HepG2 (cell line): ENCODE results near the gene COMT. TPM values are rescaled to one million over a fixed set of nuclear protein-coding genes. Genes with fewer than 3 reads are reported as not detected.

Experiments used
- ATAD3A ChIP-seq: sonication (generic); formaldehyde crosslinking; IDR thresholded peaks from 2 replicates; pipeline ENCODE4 v1.4.0; 2020; ENCODE audit warnings: missing genetic modification reagents
- BCL6 ChIP-seq: IDR thresholded peaks from 2 replicates; pipeline ENCODE4 v1.6.1; 2016; ENCODE audit warnings: missing genetic modification reagents, missing compliant biosample characterization
- JARID2 ChIP-seq: sonication (generic); formaldehyde crosslinking; IDR thresholded peaks from 2 replicates; pipeline ENCODE4 v1.8.1; 2023; ENCODE audit warnings: missing genetic modification reagents, inconsistent platforms; ENCODE audit not compliant: insufficient replicate concordance
- MAFG ChIP-seq: sonication (generic); formaldehyde crosslinking; IDR thresholded peaks from 2 replicates; pipeline ENCODE4 v1.5.1; 2020; ENCODE audit warnings: mild to moderate bottlenecking, missing genetic modification reagents
- MIER2 ChIP-seq: IDR thresholded peaks from 2 replicates; pipeline ENCODE4 v1.6.1; 2016; ENCODE audit warnings: missing biosample characterization, missing genetic modification reagents
- MYPOP ChIP-seq: sonication (generic); formaldehyde crosslinking; IDR thresholded peaks from 2 replicates; pipeline ENCODE4 v1.8.1; 2023; ENCODE audit warnings: mild to moderate bottlenecking, moderate library complexity, missing genetic modification reagents
- RARG ChIP-seq: sonication (generic); formaldehyde crosslinking; IDR thresholded peaks from 2 replicates; pipeline ENCODE4 v1.4.0; 2020; ENCODE audit warnings: low read depth, mild to moderate bottlenecking, missing genetic modification reagents
- SMAD3 ChIP-seq: sonication (generic); formaldehyde crosslinking; IDR thresholded peaks from 2 replicates; pipeline ENCODE4 v1.4.0; 2020; ENCODE audit warnings: missing genetic modification reagents
- SOX13 ChIP-seq, 3 experiments: fragments of 450-650 bp in 1 of 3; sonication (generic) in 1 of 3; formaldehyde crosslinking in 1 of 3; IDR thresholded peaks in 2 of 3; conservative IDR thresholded peaks in 1 of 3; 2 replicates each; pipeline versions ENCODE4 v1.5.0 to v1.6.1; 2016 to 2020; ENCODE audit warnings: antibody characterized with exemption in 1 of 3, mild to moderate bottlenecking in 1 of 3, missing compliant biosample characterization in 1 of 3, missing genetic modification reagents in 1 of 3, moderate library complexity in 1 of 3
- ZC3H4 ChIP-seq: sonication (generic); formaldehyde crosslinking; IDR thresholded peaks from 2 replicates; pipeline ENCODE4 v1.4.0; 2020; ENCODE audit warnings: missing genetic modification reagents, borderline replicate concordance
- ZGPAT ChIP-seq: IDR thresholded peaks from 2 replicates; pipeline ENCODE4 v1.6.1; 2016; ENCODE audit warnings: mild to moderate bottlenecking
- ZMYM2 ChIP-seq: sonication (generic); formaldehyde crosslinking; IDR thresholded peaks from 2 replicates; pipeline ENCODE4 v1.8.0; 2022; ENCODE audit warnings: mild to moderate bottlenecking, missing genetic modification reagents
- ZNF232 ChIP-seq: sonication (generic); formaldehyde crosslinking; IDR thresholded peaks from 2 replicates; pipeline ENCODE4 v1.4.0; 2020; ENCODE audit warnings: missing genetic modification reagents, borderline replicate concordance
- ZNF546 ChIP-seq: sonication (generic); formaldehyde crosslinking; conservative IDR thresholded peaks from 2 replicates; pipeline ENCODE4 v1.8.1; 2023; ENCODE audit warnings: mild to moderate bottlenecking, missing genetic modification reagents
- ZNF598 ChIP-seq: sonication (generic); formaldehyde crosslinking; IDR thresholded peaks from 2 replicates; pipeline ENCODE4 v1.5.1; 2020; ENCODE audit warnings: mild to moderate bottlenecking, missing genetic modification reagents, borderline replicate concordance
- ZNF616 ChIP-seq: sonication (generic); formaldehyde crosslinking; IDR thresholded peaks from 2 replicates; pipeline ENCODE4 v1.5.0; 2020; ENCODE audit warnings: low read depth, mild to moderate bottlenecking, missing genetic modification reagents
- polyA plus RNA-seq, 8 experiments: library from polyadenylated mRNA; depleted of rRNA in 3 of 8; stranded (reverse) in 7 of 8; unstranded in 1 of 8; fragments of >200 nt; fragmentation: Illumina TruSeq in 4 of 8; extraction: Trizol in 4 of 8; gene quantifications; 2 replicates each; pipeline versions ENCODE4 v1.2.1 to v1.2.3, GENCODE V29; 2011 to 2016; ENCODE audit warnings: low read depth in 4 of 8, missing spikeins in 1 of 8, mixed read lengths in 1 of 8; ENCODE audit not compliant: insufficient read depth in 1 of 8
- total RNA-seq, 5 experiments: library from RNA; depleted of rRNA; stranded (reverse); fragments of >200 nt; fragmentation: Illumina TruSeq; extraction: Trizol; gene quantifications; 2 replicates each; pipeline ENCODE4 v1.2.3, GENCODE V29; 2016; ENCODE audit warnings: low read depth in 1 of 5
- TF ChIP-seq, protein P1 (sequence below): sonication (generic); formaldehyde crosslinking; IDR thresholded peaks from 2 replicates; pipeline ENCODE4 v1.5.1; 2020; ENCODE audit warnings: mild to moderate bottlenecking, missing genetic modification reagents, moderate library complexity
- TF ChIP-seq, protein P2 (sequence below): sonication (generic); formaldehyde crosslinking; IDR thresholded peaks from 2 replicates; pipeline ENCODE4 v1.9.0; 2022; ENCODE audit warnings: low read depth, missing genetic modification reagents

COMT gene
- total and polyA plus RNA-seq, 2 of the 13 experiments (the other 11 are each of a cell fraction or from before 2014, with no cell fraction given): 156 to 162 TPM

GRCh38 chr22:19962246-19962908 is 20.8 kb downstream of the COMT start (continued):
- TF ChIP-seq, protein P1, sequence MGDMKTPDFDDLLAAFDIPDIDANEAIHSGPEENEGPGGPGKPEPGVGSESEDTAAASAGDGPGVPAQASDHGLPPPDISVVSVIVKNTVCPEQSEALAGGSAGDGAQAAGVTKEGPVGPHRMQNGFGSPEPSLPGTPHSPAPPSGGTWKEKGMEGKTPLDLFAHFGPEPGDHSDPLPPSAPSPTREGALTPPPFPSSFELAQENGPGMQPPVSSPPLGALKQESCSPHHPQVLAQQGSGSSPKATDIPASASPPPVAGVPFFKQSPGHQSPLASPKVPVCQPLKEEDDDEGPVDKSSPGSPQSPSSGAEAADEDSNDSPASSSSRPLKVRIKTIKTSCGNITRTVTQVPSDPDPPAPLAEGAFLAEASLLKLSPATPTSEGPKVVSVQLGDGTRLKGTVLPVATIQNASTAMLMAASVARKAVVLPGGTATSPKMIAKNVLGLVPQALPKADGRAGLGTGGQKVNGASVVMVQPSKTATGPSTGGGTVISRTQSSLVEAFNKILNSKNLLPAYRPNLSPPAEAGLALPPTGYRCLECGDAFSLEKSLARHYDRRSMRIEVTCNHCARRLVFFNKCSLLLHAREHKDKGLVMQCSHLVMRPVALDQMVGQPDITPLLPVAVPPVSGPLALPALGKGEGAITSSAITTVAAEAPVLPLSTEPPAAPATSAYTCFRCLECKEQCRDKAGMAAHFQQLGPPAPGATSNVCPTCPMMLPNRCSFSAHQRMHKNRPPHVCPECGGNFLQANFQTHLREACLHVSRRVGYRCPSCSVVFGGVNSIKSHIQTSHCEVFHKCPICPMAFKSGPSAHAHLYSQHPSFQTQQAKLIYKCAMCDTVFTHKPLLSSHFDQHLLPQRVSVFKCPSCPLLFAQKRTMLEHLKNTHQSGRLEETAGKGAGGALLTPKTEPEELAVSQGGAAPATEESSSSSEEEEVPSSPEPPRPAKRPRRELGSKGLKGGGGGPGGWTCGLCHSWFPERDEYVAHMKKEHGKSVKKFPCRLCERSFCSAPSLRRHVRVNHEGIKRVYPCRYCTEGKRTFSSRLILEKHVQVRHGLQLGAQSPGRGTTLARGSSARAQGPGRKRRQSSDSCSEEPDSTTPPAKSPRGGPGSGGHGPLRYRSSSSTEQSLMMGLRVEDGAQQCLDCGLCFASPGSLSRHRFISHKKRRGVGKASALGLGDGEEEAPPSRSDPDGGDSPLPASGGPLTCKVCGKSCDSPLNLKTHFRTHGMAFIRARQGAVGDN (CRISPR knock-in tag): peak; percentile 85
- TF ChIP-seq MYPOP (CRISPR knock-in tag) (no peak; the same call in 1 of the 2 replicates), ATAD3A (CRISPR knock-in tag) (no peak), MAFG (CRISPR knock-in tag) (no peak), JARID2 (no peak), ZGPAT (peak; percentile 14; the same call in 1 of the 2 replicates), ZMYM2 (no peak), MIER2 (CRISPR knock-in tag) (no peak), ZNF598 (no peak), SMAD3 (CRISPR knock-in tag) (no peak), ZNF616 (CRISPR knock-in tag) (0 out of 2 replicates have a peak, but pooled peaks have one; percentile 13), ZNF232 (CRISPR knock-in tag) (no peak), SOX13 (IDR thresholded peaks at IDR 0.05) (no peak), SOX13 (CRISPR knock-in tag; conservative IDR thresholded peaks at IDR 0.05 in 1 of 2, IDR thresholded peaks at IDR 0.05 in 1 of 2) (no peak), BCL6 (CRISPR knock-in tag) (no peak; the same call in 1 of the 2 replicates), ZC3H4 (CRISPR knock-in tag) (no peak), RARG (no peak), ZNF546 (peak; percentile 65; the same call in 1 of the 2 replicates)
- TF ChIP-seq, protein P2, sequence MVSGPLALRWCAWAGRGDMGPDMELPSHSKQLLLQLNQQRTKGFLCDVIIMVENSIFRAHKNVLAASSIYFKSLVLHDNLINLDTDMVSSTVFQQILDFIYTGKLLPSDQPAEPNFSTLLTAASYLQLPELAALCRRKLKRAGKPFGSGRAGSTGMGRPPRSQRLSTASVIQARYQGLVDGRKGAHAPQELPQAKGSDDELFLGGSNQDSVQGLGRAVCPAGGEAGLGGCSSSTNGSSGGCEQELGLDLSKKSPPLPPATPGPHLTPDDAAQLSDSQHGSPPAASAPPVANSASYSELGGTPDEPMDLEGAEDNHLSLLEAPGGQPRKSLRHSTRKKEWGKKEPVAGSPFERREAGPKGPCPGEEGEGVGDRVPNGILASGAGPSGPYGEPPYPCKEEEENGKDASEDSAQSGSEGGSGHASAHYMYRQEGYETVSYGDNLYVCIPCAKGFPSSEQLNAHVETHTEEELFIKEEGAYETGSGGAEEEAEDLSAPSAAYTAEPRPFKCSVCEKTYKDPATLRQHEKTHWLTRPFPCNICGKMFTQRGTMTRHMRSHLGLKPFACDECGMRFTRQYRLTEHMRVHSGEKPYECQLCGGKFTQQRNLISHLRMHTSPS (CRISPR knock-in tag): peak; percentile 73; the same call in 1 of the 2 replicates
